B cell (primary cell): Measurements from ENCODE around the gene MAT1A.
"Not testable (repeated sequence)": the region's sequence is repeated elsewhere in the genome, so short reads cannot be mapped to it uniquely, and the experiment has no call there.

Experiments used
- CTCF ChIP-seq: fragments of 200-600 bp; IDR thresholded peaks from one replicate; pipeline ENCODE4 v1.8.0; 2022; ENCODE audit warnings: antibody characterized with exemption, mild to moderate bottlenecking
- EZH2 ChIP-seq: IDR thresholded peaks from 2 replicates; pipeline ENCODE4 v1.6.1; 2012; ENCODE audit warnings: borderline replicate concordance, low read depth, mild to moderate bottlenecking, moderate library complexity, low read length; ENCODE audit not compliant: insufficient read depth, poor library complexity, severe bottlenecking

- not testable (repeated sequence) for TF ChIP-seq CTCF, EZH2
These were observed 39.1 kb downstream of the MAT1A start for GRCh38 chr10:80250399-80250798.
